ENCODE data around the gene NFYA. TPM values are rescaled to one million over a fixed set of nuclear protein-coding genes. Genes with fewer than 3 reads are reported as not detected.

Gene NFYA
- total and polyA plus RNA-seq, 9 of the 15 experiments (the other 6 are each of a cell fraction or from before 2014, with no cell fraction given) = 7.3 to 37.1 (median 21.8) TPM

GRCh38 chr6:41047306-41047705, 25.5 kb upstream of the NFYA start:
- Histone ChIP-seq H3K27ac (ENCODE audit: extremely low read depth, low read depth, low read length) (no peak overlapping the region), H3K9me1 (ENCODE audit: control insufficient read depth, insufficient read depth, low read length) (no peaks in the 10 kb centered on the region), H4K20me1 (replicated peaks; ENCODE audit: control insufficient read depth, insufficient read depth, low read length) (peaks cover 4% of the 10 kb centered on the region; the same call in 1 of the 2 replicates), H3K4me1 (replicated peaks in 1 of 2; ENCODE audit: control insufficient read depth in 2 of 2, insufficient read depth in 2 of 2, low read length in 2 of 2) (peaks cover 0 to 12% of the 10 kb centered on the region in 2 experiments; a peak in 4 of 5 replicates), H3K27me3 (ENCODE audit: control insufficient read depth in 2 of 2, insufficient read depth in 2 of 2, low read length in 2 of 2) (no peaks in the 10 kb centered on the region), H3K9me3 (replicated peaks; ENCODE audit: control insufficient read depth, insufficient read depth, low read depth, low read length) (no peaks in the 10 kb centered on the region), H3K9ac (ENCODE audit: insufficient read depth in 1 of 2, low read depth in 2 of 2, low read length in 2 of 2) (no peak overlapping the region), H3K4me3 (no peak overlapping the region), H3K79me2 (ENCODE audit: control insufficient read depth, insufficient read depth, low read length) (no peaks in the 10 kb centered on the region), H3K36me3 (ENCODE audit: control insufficient read depth, insufficient read depth, low read length) (no peaks in the 10 kb centered on the region), H2AFZ (ENCODE audit: low read depth, low read length) (no peak overlapping the region), H3K4me2 (ENCODE audit: insufficient read depth, low read length) (no peak overlapping the region)
- no TSS peak for BruUV-seq (replicated peaks)
- DNase-seq (ENCODE audit: extremely low read depth in 1 of 4, low spot score in 3 of 4) = no peak
- POLR2A ChIA-PET = no interaction called here
- ATAC-seq = no peak
- CTCF ChIA-PET (ENCODE audit: low intra/inter-chr PET ratio) = no interaction called here
- TF ChIP-seq ZBTB11 (CRISPR knock-in tag; IDR thresholded peaks at IDR 0.05) (no peak), SMAD2 (IDR thresholded peaks at IDR 0.05; ENCODE audit: low read depth, low read length) (no peak), PURB (CRISPR knock-in tag; IDR thresholded peaks at IDR 0.05; ENCODE audit: low read depth) (no peak), ZNF444 (CRISPR knock-in tag; IDR thresholded peaks at IDR 0.05) (no peak), ZNF785 (CRISPR knock-in tag; IDR thresholded peaks at IDR 0.05) (no peak), HCFC1 (IDR thresholded peaks at IDR 0.05; ENCODE audit: low read depth, low read length) (no peak), PHF21A (IDR thresholded peaks at IDR 0.05; ENCODE audit: borderline replicate concordance, low read depth) (no peak), CREBBP (IDR thresholded peaks at IDR 0.05; ENCODE audit: low read depth, low read length) (no peak), KDM2B (CRISPR knock-in tag; IDR thresholded peaks at IDR 0.05) (no peak)
- in situ Hi-C loops (cut with MboI) = loop anchor here (25.0 kb wide), 1 partner anchor 1685 kb away; no protein-coding TSS in a partner anchor
- 45% methylated on average over 2 of the region's 2 CpGs for WGBS (ENCODE audit: insufficient coverage, low coverage, missing lambda C conversion rate)
- no peak for FAIRE-seq
- intact Hi-C loops (cut with micrococcal nuclease) = no loop called here

All from K562 (cell line).